DOHH2 (cell line): ENCODE results near the gene ZIM2.
A peak's percentile ranks its signal among the peaks of the same experiment; 100 is the strongest.

ENCODE experiments used
- H3F3A ChIP-seq: fragments of 200-600 bp; sonication (generic), shearing (Covaris generic); 2 replicates; pipeline ENCODE4 v1.6.0; 2016; ENCODE audit warnings: antibody characterized with exemption, mild to moderate bottlenecking; ENCODE audit not compliant: control insufficient read depth, insufficient read depth
- H3K27ac ChIP-seq: fragments of 200-600 bp; sonication (generic); 2 replicates; pipeline ENCODE4 v1.5.1; 2014; ENCODE audit warnings: low read depth, mild to moderate bottlenecking, low read length, moderate library complexity
- H3K27me3 ChIP-seq: fragments of 200-600 bp; sonication (generic); 2 replicates; pipeline ENCODE4 v1.6.1; 2014; ENCODE audit warnings: mild to moderate bottlenecking, low read length, mixed read lengths; ENCODE audit not compliant: control insufficient read depth
- H3K36me3 ChIP-seq: fragments of 200-600 bp; sonication (generic); 2 replicates; pipeline ENCODE4 v1.6.1; 2014; ENCODE audit warnings: mild to moderate bottlenecking, low read length, moderate library complexity, mixed read lengths; ENCODE audit not compliant: control insufficient read depth
- H3K4me1 ChIP-seq: fragments of 200-600 bp; sonication (generic); 2 replicates; pipeline ENCODE4 v1.6.1; 2014; ENCODE audit warnings: mild to moderate bottlenecking, low read length, mixed read lengths; ENCODE audit not compliant: control insufficient read depth
- H3K4me2 ChIP-seq: fragments of 200-600 bp; sonication (generic); 2 replicates; pipeline ENCODE4 v1.6.0; 2014; ENCODE audit warnings: mild to moderate bottlenecking, low read length, moderate library complexity
- H3K4me3 ChIP-seq: fragments of 200-600 bp; sonication (generic); 2 replicates; pipeline ENCODE4 v1.5.1; 2014; ENCODE audit warnings: mild to moderate bottlenecking, low read length, mixed read lengths
- H3K79me2 ChIP-seq: fragments of 200-600 bp; sonication (generic); 2 replicates; pipeline ENCODE4 v1.6.1; 2014; ENCODE audit warnings: mild to moderate bottlenecking, low read length, mixed read lengths; ENCODE audit not compliant: control insufficient read depth
- H3K9me2 ChIP-seq: fragments of 200-600 bp; sonication (generic); replicated peaks from 2 replicates; pipeline ENCODE4 v1.6.1; 2014; ENCODE audit warnings: mild to moderate bottlenecking, low read length, mixed read lengths; ENCODE audit not compliant: control insufficient read depth
- H3K9me3 ChIP-seq: fragments of 200-600 bp; sonication (generic); 2 replicates; pipeline ENCODE4 v1.6.1; 2014; ENCODE audit warnings: antibody characterized with exemption, low read length, mixed read lengths; ENCODE audit not compliant: control insufficient read depth, insufficient read depth
- H4K20me1 ChIP-seq: fragments of 200-600 bp; sonication (generic); 2 replicates; pipeline ENCODE4 v1.6.0; 2014; ENCODE audit warnings: low read depth, mild to moderate bottlenecking, antibody characterized with exemption, low read length, moderate library complexity; ENCODE audit not compliant: control insufficient read depth, insufficient read depth
- EZH2phosphoT487 ChIP-seq: fragments of 200-600 bp; sonication (generic); IDR thresholded peaks from 2 replicates; pipeline ENCODE4 v1.6.1; 2017; ENCODE audit warnings: borderline replicate concordance, mild to moderate bottlenecking, antibody characterized with exemption, low read length, moderate library complexity, mixed read lengths
- TF ChIP-seq, protein P1 (sequence below): fragments of 200-600 bp; sonication (generic); IDR thresholded peaks from one replicate; pipeline ENCODE4 v1.5.1; 2014; ENCODE audit warnings: antibody characterized with exemption, mild to moderate bottlenecking, low read depth, low read length; ENCODE audit not compliant: poor library complexity, severe bottlenecking

Gene ZIM2

DNA sequence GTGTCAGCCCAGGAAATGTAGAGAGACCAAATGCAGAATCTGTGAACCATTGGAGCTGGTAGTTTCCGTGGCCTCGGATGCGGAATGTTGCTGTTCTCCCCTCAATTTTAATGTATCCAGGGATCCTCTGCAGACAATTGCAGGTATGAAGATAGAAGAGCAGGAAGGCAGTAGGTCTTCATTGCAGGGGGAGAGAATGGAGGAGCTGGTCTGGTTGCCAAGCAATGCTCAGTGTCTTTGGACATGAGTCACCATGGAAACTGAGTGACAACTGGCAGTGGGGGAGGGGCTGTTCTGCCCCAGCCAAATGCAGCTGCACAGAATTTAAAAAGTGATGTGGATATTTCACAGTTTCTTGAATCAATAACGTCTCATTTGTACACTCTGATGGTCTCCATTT is 112.8 kb downstream of the ZIM2 start:
- H3K36me3 ChIP-seq, result no peaks in the 10 kb centered on the region
- H4K20me1 ChIP-seq, result no peaks in the 10 kb centered on the region
- H3K27ac ChIP-seq, result no peak overlapping the region
- no peaks in the 10 kb centered on the region for H3F3A ChIP-seq
- no peaks in the 10 kb centered on the region for H3K27me3 ChIP-seq
- H3K9me3 ChIP-seq, result no peaks in the 10 kb centered on the region; the same call in 1 of the 2 replicates
- TF ChIP-seq, protein P1, sequence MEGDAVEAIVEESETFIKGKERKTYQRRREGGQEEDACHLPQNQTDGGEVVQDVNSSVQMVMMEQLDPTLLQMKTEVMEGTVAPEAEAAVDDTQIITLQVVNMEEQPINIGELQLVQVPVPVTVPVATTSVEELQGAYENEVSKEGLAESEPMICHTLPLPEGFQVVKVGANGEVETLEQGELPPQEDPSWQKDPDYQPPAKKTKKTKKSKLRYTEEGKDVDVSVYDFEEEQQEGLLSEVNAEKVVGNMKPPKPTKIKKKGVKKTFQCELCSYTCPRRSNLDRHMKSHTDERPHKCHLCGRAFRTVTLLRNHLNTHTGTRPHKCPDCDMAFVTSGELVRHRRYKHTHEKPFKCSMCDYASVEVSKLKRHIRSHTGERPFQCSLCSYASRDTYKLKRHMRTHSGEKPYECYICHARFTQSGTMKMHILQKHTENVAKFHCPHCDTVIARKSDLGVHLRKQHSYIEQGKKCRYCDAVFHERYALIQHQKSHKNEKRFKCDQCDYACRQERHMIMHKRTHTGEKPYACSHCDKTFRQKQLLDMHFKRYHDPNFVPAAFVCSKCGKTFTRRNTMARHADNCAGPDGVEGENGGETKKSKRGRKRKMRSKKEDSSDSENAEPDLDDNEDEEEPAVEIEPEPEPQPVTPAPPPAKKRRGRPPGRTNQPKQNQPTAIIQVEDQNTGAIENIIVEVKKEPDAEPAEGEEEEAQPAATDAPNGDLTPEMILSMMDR, result no peak
- TF ChIP-seq EZH2phosphoT487, result no peak
- no peaks in the 10 kb centered on the region for H3K9me2 ChIP-seq
- no peak overlapping the region for H3K4me2 ChIP-seq
- H3K4me3 ChIP-seq, result no peak overlapping the region
- no peaks in the 10 kb centered on the region for H3K4me1 ChIP-seq
- no peaks in the 10 kb centered on the region for H3K79me2 ChIP-seq

DNA sequence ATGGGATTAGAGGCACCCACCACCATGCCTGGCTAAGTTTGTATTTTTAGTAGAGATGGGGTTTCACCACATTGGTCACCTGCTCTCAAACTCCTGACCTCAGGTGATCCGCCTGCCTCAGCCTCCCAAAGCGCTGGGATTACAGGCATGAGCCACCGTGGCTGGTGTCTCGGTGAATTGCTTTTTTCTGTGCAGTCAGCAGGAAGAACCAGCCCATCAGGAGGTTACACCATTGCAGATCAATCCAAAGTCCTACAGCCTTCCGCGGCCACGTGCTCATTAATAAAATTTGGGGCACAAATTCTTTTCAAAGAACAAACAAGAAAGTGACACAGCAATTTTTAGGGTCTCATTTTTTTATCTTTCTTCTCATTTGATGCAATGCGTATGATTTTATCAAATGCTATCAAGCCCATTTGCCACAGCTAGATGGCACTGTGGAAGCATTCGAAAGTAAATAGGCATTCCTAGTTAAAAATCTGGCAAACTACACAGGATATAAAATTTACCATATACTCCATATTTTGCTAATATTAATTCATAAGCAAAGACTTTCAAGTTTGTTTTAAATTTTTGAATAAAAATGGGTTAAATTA is 114.6 kb downstream of the ZIM2 start:
- TF ChIP-seq EZH2phosphoT487, result no peak
- TF ChIP-seq, protein P1, result peak; percentile 17
- H3K4me3 ChIP-seq, result no peak overlapping the region
- no peaks in the 10 kb centered on the region for H3K27me3 ChIP-seq
- no peak overlapping the region for H3K27ac ChIP-seq
- no peaks in the 10 kb centered on the region for H3K79me2 ChIP-seq
- H3K4me2 ChIP-seq, result no peak overlapping the region
- no peaks in the 10 kb centered on the region for H3K4me1 ChIP-seq
- H3K9me3 ChIP-seq, result no peaks in the 10 kb centered on the region; the same call in 1 of the 2 replicates
- no peaks in the 10 kb centered on the region for H3K36me3 ChIP-seq
- H3F3A ChIP-seq, result no peaks in the 10 kb centered on the region
- no peaks in the 10 kb centered on the region for H3K9me2 ChIP-seq
- no peaks in the 10 kb centered on the region for H4K20me1 ChIP-seq
